GM19238 (cell line): ENCODE measurements around the gene PGP.

Experiments
- DNase-seq: peaks from one replicate; pipeline ENCODE4 v3.0.0; 2011; ENCODE audit warnings: low spot score; ENCODE audit not compliant: insufficient read length

The PGP gene

GRCh38 chr16:2200313-2200712 lies 14.3 kb downstream of the PGP start:
- DNase-seq, result no peak

- no peak for DNase-seq
Measured at GRCh38 chr16:2199621-2200139, 15.0 kb downstream of the PGP start.

- DNase-seq, result no peak
Measured at GRCh38 chr16:2199095-2199494, 15.5 kb downstream of the PGP start.

- DNase-seq, result no peak
Measured at GRCh38 chr16:2198283-2198682, 16.4 kb downstream of the PGP start.

GRCh38 chr16:2197765-2198164 lies 16.9 kb downstream of the PGP start:
- no peak for DNase-seq

GRCh38 chr16:2196981-2197511 lies 17.6 kb downstream of the PGP start:
- DNase-seq, result no peak

- no peak for DNase-seq
Measured at GRCh38 chr16:2196162-2196980, 18.3 kb downstream of the PGP start, which contains the start of gene CASKIN1. TSS of gene CASKIN1 (minus strand) at chr16:2196605. CDS start at chr16:2196432, 173 bp downstream.

- no peak for DNase-seq
Measured at GRCh38 chr16:2195322-2196161, 19.1 kb downstream of the PGP start.

GRCh38 chr16:2194852-2195321 lies 19.8 kb downstream of the PGP start:
- DNase-seq, result peak; percentile 65

GRCh38 chr16:2194166-2194834 lies 20.3 kb downstream of the PGP start:
- DNase-seq, result no peak

- DNase-seq, result no peak
Measured at GRCh38 chr16:2191446-2191706, 23.3 kb downstream of the PGP start.

GRCh38 chr16:2190659-2191445 lies 23.8 kb downstream of the PGP start:
- DNase-seq, result no peak

GRCh38 chr16:2190002-2190658 lies 24.5 kb downstream of the PGP start:
- no peak for DNase-seq

GRCh38 chr16:2189252-2189893 lies 25.3 kb downstream of the PGP start:
- DNase-seq, result no peak

GRCh38 chr16:2188395-2188794 lies 26.2 kb downstream of the PGP start:
- no peak for DNase-seq

GRCh38 chr16:2187212-2187611 lies 27.4 kb downstream of the PGP start:
- DNase-seq, result no peak

- no peak for DNase-seq
Measured at GRCh38 chr16:2186505-2186904, 28.1 kb downstream of the PGP start.

- no peak for DNase-seq
Measured at GRCh38 chr16:2186064-2186463, 28.6 kb downstream of the PGP start.

- no peak for DNase-seq
Measured at GRCh38 chr16:2184962-2185361, 29.7 kb downstream of the PGP start.

GRCh38 chr16:2184346-2184745 lies 30.3 kb downstream of the PGP start:
- no peak for DNase-seq
